CD4-positive, alpha-beta memory T cell (primary cell): ENCODE measurements around the gene NEO1. TPM values are rescaled to one million over a fixed set of nuclear protein-coding genes. Genes with fewer than 3 reads are reported as not detected.

Experiments used
- CTCF ChIA-PET: fragments of 350-600 bp; sonication (Branson Sonifier 250); formaldehyde crosslinking; loops from one replicate; lab custom pipeline; 2021; ENCODE audit warnings: inconsistent platforms; ENCODE audit not compliant: partially characterized antibody; lab: Charles Lee
- POLR2A ChIA-PET: fragments of 350-600 bp; sonication (Branson Sonifier 250); formaldehyde crosslinking; loops from one replicate; lab custom pipeline; 2021; ENCODE audit not compliant: partially characterized antibody; lab: Charles Lee
- DNase-seq, 5 donors: peaks; one replicate each; pipeline versions ENCODE4 v3.0.0 to v3.0.0-alpha.2; 2020 to 2022; ENCODE audit warnings: mixed read lengths in 1 of 5
- H3K27ac ChIP-seq: one replicate; pipeline ENCODE4 v1.7.0; 2013; ENCODE audit warnings: low read depth, low read length
- H3K27me3 ChIP-seq: 2 replicates; pipeline ENCODE4 v1.7.0; 2013; ENCODE audit warnings: mild to moderate bottlenecking, low read length, moderate library complexity; ENCODE audit not compliant: insufficient read depth
- H3K36me3 ChIP-seq: 2 replicates; pipeline ENCODE4 v1.7.0; 2013; ENCODE audit warnings: mild to moderate bottlenecking, low read length, moderate library complexity; ENCODE audit not compliant: insufficient read depth
- H3K4me1 ChIP-seq: 2 replicates; pipeline ENCODE4 v1.7.0; 2013; ENCODE audit warnings: mild to moderate bottlenecking, low read length, moderate library complexity; ENCODE audit not compliant: insufficient read depth
- H3K4me3 ChIP-seq, 2 donors: one replicate each; pipeline ENCODE4 v1.7.0; 2013; ENCODE audit warnings: low read length in 2 of 2, mild to moderate bottlenecking in 1 of 2
- H3K9me3 ChIP-seq, 2 donors: one replicate each; pipeline ENCODE4 v1.7.0; 2013; ENCODE audit warnings: low read length in 2 of 2, control low read depth in 1 of 2; ENCODE audit not compliant: control insufficient read depth in 1 of 2
- H3K27ac Mint-ChIP-seq, 7 donors: one replicate each; pipeline ENCODE4 v1.8.0; 2020 to 2021; ENCODE audit warnings: mixed read lengths in 7 of 7, mild to moderate bottlenecking in 6 of 7, inconsistent platforms in 3 of 7, moderate library complexity in 3 of 7
- H3K27me3 Mint-ChIP-seq, 2 donors: one replicate each; pipeline ENCODE4 v1.8.0; 2020 to 2021; ENCODE audit warnings: mixed read lengths in 2 of 2
- H3K36me3 Mint-ChIP-seq, 2 donors: one replicate each; pipeline ENCODE4 v1.8.0; 2020 to 2021; ENCODE audit warnings: mixed read lengths in 2 of 2, inconsistent platforms in 1 of 2, mild to moderate bottlenecking in 1 of 2
- H3K4me1 Mint-ChIP-seq, 4 donors: one replicate each; pipeline ENCODE4 v1.8.0; 2020 to 2021; ENCODE audit warnings: mixed read lengths in 4 of 4, mild to moderate bottlenecking in 1 of 4
- H3K4me3 Mint-ChIP-seq, 8 donors: one replicate each; pipeline ENCODE4 v1.8.0; 2020 to 2021; ENCODE audit warnings: mixed read lengths in 8 of 8, mild to moderate bottlenecking in 7 of 8, moderate library complexity in 6 of 8, inconsistent platforms in 3 of 8
- H3K9me3 Mint-ChIP-seq, 8 donors: one replicate each; pipeline ENCODE4 v1.8.0; 2020 to 2021; ENCODE audit warnings: mixed read lengths in 8 of 8, mild to moderate bottlenecking in 5 of 8, inconsistent platforms in 3 of 8, moderate library complexity in 1 of 8
- intact Hi-C: fragments of 100-400 bp; cut with micrococcal nuclease; formaldehyde crosslinking; loops from one replicate; pipeline ENCODE4 v1.15.1; 2023
- polyA plus RNA-seq, 2 donors: library from polyadenylated mRNA; unstranded; fragments of 300-500 nt; fragmentation: Illumina TruSeq; gene quantifications; one replicate each; pipeline ENCODE4 v1.2.3, GENCODE V29; 2021
- total RNA-seq, 2 experiments: library from RNA; stranded (reverse); gene quantifications; one replicate each; pipeline ENCODE4 v1.2.3, GENCODE V29; 2021

Gene NEO1
- total and polyA plus RNA-seq, 4 experiments from 2014 or later: 1.9 to 15.7 (median 9.3) TPM

DNA sequence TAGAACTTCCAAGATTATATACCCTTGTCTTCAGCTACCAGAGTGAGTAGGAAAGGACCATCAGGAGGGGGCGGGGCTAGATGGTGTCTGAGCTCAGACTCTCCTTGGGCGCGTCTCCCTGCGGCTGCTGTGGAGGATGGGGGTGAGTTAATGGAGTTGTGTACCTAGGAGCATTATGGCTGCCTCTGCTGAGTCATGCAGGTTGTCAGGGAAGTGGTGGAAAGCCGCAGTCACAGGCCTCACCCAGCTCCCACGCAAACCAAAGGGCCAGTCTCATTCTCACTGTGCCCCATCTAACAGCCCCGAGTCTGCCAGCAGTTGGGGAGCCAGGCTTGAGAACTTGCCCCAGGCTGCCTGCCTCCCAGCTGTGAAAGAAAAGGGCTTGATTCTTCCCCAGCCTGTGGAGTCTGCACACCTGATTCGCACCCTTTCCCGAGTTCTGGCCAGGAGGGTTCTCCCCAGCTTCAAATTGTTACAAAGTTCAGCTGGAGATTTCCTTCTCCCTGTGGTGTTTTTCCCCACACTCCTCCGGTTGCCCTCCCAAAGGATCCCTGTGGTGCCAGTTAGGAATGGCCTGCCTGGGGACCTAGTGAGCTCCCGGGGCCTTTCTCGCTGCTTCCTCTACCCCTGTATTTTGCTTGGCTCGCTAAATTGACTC is 173.2 kb downstream of the NEO1 start:
- Mint-ChIP-seq H3K4me1 (peaks cover 2 to 22% (median 7%) of the 10 kb centered on the region in 4 donors), H3K36me3 (peaks cover 7 to 20% of the 10 kb centered on the region in 2 donors), H3K4me3 (no peak overlapping the region), H3K27me3 (no peaks in the 10 kb centered on the region), H3K9me3 (peaks cover 1 to 14% (median 3%) of the 10 kb centered on the region in 8 donors), H3K27ac (peak overlapping the region in 2 of 7 donors; percentile 57)
- Histone ChIP-seq H3K9me3 (no peaks in the 10 kb centered on the region), H3K4me3 (no peak overlapping the region), H3K36me3 (no peaks in the 10 kb centered on the region), H3K27ac (no peak overlapping the region), H3K27me3 (no peaks in the 10 kb centered on the region), H3K4me1 (peaks cover 8% of the 10 kb centered on the region)
- CTCF ChIA-PET: interaction anchor here (1.1 to 1.6 kb wide), 2 partner anchors 16 to 39 kb away, joined by 3 read pairs; no protein-coding TSS in a partner anchor
- intact Hi-C loops: no loop called here
- POLR2A ChIA-PET: no interaction called here
- peak in 4 of 5 donors; percentile 16 to 68 (median 39) for DNase-seq

DNA sequence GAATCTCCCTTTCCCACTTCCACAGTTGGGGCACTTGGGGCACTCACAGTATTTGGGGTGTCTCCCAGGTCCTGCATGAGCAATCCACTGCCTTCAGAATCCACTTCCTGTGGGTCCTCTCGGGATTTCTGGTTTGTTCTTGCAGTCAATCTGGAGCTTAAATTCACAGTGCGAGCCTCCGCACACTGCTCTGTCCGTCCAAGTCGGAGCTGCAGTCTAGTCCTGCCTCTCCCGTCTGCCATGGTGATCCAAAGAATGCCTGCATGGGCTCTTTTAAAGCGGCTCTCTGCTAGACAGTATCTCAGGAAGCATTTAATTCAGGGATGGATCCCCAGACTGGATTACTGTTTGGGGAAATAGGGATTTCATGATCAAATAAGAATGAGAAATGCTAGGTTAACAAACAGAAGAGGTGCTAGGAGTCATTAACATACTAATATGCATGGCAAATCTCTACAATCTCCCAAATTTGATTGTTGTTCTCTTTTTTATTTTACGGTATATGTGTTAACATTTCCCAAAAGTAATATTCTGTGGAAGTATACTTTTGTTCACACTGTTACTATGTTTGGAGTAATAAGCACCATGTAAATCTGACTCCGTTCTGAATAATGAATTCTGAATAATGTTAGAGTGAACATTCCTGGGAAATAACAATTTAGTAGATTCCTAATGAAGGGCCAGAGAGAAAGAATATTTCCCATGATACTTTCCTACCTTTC is 174.0 kb downstream of the NEO1 start:
- no peak for DNase-seq
- peaks cover 8% of the 10 kb centered on the region for H3K4me1 ChIP-seq
- Mint-ChIP-seq H3K4me3 (no peak overlapping the region), H3K9me3 (peaks cover 0 to 12% (median 2%) of the 10 kb centered on the region in 8 donors), H3K4me1 (peaks cover 2 to 22% (median 7%) of the 10 kb centered on the region in 4 donors), H3K36me3 (peaks cover 7 to 20% of the 10 kb centered on the region in 2 donors), H3K27me3 (no peaks in the 10 kb centered on the region), H3K27ac (peak overlapping the region in 1 of 7 donors; percentile 57)
- CTCF ChIA-PET: interaction anchor here (1.0 to 1.6 kb wide), 2 partner anchors 15 kb away, joined by 3 to 4 read pairs; no protein-coding TSS in a partner anchor
- H3K27me3 ChIP-seq: no peaks in the 10 kb centered on the region
- H3K4me3 ChIP-seq: no peak overlapping the region
- H3K9me3 ChIP-seq: no peaks in the 10 kb centered on the region
- intact Hi-C loops: no loop called here
- H3K36me3 ChIP-seq: no peaks in the 10 kb centered on the region
- POLR2A ChIA-PET: no interaction called here
- no peak overlapping the region for H3K27ac ChIP-seq

DNA sequence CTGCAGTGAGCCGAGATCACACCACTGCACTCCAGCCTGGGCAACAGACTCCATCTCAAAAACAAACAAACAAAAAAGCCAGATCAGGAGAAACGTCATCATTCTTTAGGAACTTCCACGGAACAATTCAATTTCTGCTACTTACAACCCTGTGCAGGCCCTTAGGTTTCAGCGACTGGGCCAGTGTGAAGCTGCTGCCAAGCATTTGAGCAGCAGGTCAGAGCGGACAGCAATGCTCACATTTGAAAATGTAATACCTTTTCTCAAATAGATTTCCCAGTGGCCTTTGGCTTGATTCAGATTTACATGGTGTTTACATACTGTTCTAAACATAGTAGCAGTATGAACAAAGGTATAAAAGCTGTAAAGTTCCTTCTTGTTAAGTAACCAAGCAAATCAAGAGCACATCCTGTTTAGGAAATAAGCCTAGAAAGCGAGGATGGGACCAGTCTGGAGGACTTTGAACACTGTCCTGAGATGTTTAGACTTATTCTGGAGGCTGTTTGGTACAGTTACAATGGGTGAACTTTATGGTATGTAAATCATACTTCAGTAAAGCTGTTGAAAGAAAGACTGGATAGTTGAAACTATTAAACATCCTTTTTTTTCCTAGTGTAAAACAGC is 175.3 kb downstream of the NEO1 start:
- H3K36me3 ChIP-seq: no peaks in the 10 kb centered on the region
- H3K27me3 ChIP-seq: no peaks in the 10 kb centered on the region
- ChIA-PET CTCF (interaction anchor here (1.3 kb wide), 1 partner anchor 13 kb away, joined by 5 read pairs; no protein-coding TSS in a partner anchor), POLR2A (no interaction called here)
- no peak overlapping the region for H3K27ac ChIP-seq
- Mint-ChIP-seq H3K27me3 (no peaks in the 10 kb centered on the region), H3K4me1 (peaks cover 0 to 17% (median 7%) of the 10 kb centered on the region in 4 donors), H3K9me3 (peaks cover 0 to 7% (median 2%) of the 10 kb centered on the region in 8 donors), H3K27ac (no peak overlapping the region), H3K4me3 (no peak overlapping the region), H3K36me3 (peaks cover 7 to 17% of the 10 kb centered on the region in 2 donors)
- H3K4me3 ChIP-seq: no peak overlapping the region
- peaks cover 8% of the 10 kb centered on the region for H3K4me1 ChIP-seq
- no peak for DNase-seq
- intact Hi-C loops: no loop called here
- H3K9me3 ChIP-seq: no peaks in the 10 kb centered on the region

DNA sequence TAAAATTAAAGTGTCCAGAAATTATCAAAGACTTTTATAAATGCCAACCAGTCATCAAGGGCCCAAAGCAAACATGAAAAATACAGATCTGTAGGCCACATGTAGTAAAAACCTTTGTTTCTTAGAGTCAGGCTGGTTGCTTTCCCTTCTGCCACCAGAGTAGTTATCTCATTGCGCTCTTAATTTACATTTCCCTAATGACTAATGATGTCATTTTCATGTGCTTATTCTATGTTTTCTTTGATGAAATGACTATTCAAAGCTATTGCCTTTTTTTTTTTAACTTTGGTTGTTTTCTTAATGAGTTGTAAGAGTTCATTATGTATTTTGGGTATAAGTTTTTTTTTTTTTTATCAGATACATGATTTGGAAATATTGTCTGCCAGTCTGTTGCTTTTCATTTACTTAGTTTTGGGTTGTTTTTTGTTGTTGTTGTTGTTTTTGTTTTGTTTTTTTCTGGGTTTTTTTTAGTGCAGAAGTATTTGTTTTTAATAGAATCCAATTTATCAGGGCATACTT is 175.9 kb downstream of the NEO1 start:
- H3K27me3 ChIP-seq: no peaks in the 10 kb centered on the region
- ChIA-PET POLR2A (no interaction called here), CTCF (interaction anchor here (1.3 kb wide), 1 partner anchor 12 kb away, joined by 5 read pairs; no protein-coding TSS in a partner anchor)
- no peaks in the 10 kb centered on the region for H3K9me3 ChIP-seq
- H3K4me3 ChIP-seq: no peak overlapping the region
- H3K36me3 ChIP-seq: no peaks in the 10 kb centered on the region
- H3K4me1 Mint-ChIP-seq: peaks cover 0 to 13% (median 3%) of the 10 kb centered on the region in 4 donors
- peaks cover 8% of the 10 kb centered on the region for H3K4me1 ChIP-seq
- H3K27me3 Mint-ChIP-seq: no peaks in the 10 kb centered on the region
- no peak for DNase-seq
- intact Hi-C loops: no loop called here
- H3K27ac ChIP-seq: no peak overlapping the region
- H3K27ac Mint-ChIP-seq: no peak overlapping the region
- H3K36me3 Mint-ChIP-seq: peaks cover 6 to 16% of the 10 kb centered on the region in 2 donors
- H3K4me3 Mint-ChIP-seq: no peak overlapping the region
- peaks cover 0 to 7% (median 2%) of the 10 kb centered on the region in 8 donors for H3K9me3 Mint-ChIP-seq

DNA sequence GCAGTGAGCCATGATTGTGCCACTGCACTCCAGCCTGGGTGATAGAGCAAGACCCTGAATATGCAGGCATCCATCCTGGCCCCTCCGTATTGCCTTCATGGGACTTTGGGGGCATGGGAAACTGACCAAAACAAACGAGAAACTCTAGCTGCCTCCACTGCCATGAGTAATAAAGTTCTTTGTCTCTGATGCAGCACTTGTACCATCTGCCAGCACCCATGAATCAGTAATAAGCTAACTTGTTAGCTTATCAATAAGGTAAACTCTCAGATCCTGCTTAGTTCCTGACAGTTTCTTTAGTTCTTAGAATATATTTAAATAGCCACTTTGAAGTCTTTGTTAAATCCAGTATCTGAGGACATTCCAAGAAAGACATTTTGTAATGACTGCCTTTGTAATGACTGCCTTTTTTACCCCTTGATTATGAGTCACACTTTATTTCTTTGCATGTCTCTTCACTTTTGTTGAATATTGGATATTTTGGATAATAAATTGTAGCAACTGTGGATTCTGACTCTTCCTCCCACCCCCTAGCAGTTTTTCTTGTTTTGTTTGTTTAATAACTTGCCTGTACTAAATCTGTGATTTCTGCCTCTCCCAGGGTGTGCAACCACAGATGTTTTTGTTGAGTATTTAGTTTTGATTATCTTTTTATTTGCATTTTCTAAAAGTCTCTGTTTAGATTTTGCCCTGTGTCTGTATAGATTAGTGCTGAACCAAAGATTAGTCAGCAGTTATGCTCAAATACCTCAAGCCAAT is 179.6 kb downstream of the NEO1 start:
- H3K9me3 ChIP-seq: no peaks in the 10 kb centered on the region
- H3K27ac Mint-ChIP-seq: no peak overlapping the region
- intact Hi-C loops: no loop called here
- no peaks in the 10 kb centered on the region for H3K4me1 Mint-ChIP-seq
- H3K27me3 ChIP-seq: no peaks in the 10 kb centered on the region
- H3K27me3 Mint-ChIP-seq: no peaks in the 10 kb centered on the region
- no peak overlapping the region for H3K27ac ChIP-seq
- ChIA-PET POLR2A (no interaction called here), CTCF (interaction anchor here (0.9 to 1.1 kb wide), 2 partner anchors 9 to 10 kb away, joined by 4 to 5 read pairs; no protein-coding TSS in a partner anchor)
- H3K36me3 ChIP-seq: no peaks in the 10 kb centered on the region
- H3K9me3 Mint-ChIP-seq: peaks cover 0 to 7% (median 2%) of the 10 kb centered on the region in 8 donors
- H3K4me3 ChIP-seq: no peak overlapping the region
- no peak overlapping the region for H3K4me3 Mint-ChIP-seq
- DNase-seq: no peak
- peaks cover 6 to 12% of the 10 kb centered on the region in 2 donors for H3K36me3 Mint-ChIP-seq
- no peaks in the 10 kb centered on the region for H3K4me1 ChIP-seq

DNA sequence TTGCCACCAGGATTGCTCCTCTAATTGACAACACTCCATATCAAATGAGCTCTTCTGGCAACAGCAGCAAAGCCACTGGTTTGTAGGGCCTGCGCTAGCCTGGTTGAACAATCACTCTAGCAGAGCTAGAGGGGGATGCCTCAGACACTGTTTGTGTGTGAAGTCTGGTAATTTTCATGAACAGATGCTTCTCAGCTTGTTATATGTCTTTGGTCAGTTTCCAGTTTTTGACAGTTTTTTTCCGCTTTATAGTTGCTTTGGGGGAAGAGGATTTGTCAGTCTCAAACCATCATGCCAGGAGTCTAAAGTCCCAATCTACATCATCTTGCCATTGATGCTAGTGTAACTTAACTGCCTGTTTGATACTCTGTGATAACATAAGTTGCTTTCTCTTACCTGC is 180.5 kb downstream of the NEO1 start:
- Mint-ChIP-seq H3K4me3 (no peak overlapping the region), H3K27ac (peak overlapping the region in 1 of 7 donors; percentile 9), H3K9me3 (peaks cover 0 to 7% (median 2%) of the 10 kb centered on the region in 8 donors), H3K27me3 (no peaks in the 10 kb centered on the region), H3K4me1 (no peaks in the 10 kb centered on the region), H3K36me3 (peaks cover 10 to 12% of the 10 kb centered on the region in 2 donors)
- Histone ChIP-seq H3K27ac (no peak overlapping the region), H3K27me3 (no peaks in the 10 kb centered on the region), H3K36me3 (no peaks in the 10 kb centered on the region), H3K4me3 (no peak overlapping the region), H3K9me3 (no peaks in the 10 kb centered on the region), H3K4me1 (no peaks in the 10 kb centered on the region)
- ChIA-PET POLR2A (no interaction called here), CTCF (interaction anchor here (1.1 kb wide), 1 partner anchor 9 kb away, joined by 5 read pairs; no protein-coding TSS in a partner anchor)
- intact Hi-C loops: no loop called here
- DNase-seq: no peak
